ENCODE data around the gene RNF135. TPM values are rescaled to one million over a fixed set of nuclear protein-coding genes. Genes with fewer than 3 reads are reported as not detected.
"Not testable (repeated sequence)": the region's sequence is repeated elsewhere in the genome, so short reads cannot be mapped to it uniquely, and the experiment has no call there.

RNF135 gene
- total RNA-seq, 2 experiments from 2014 or later: 5.4 to 6.6 TPM

- ChIA-PET CTCF (interaction anchor here (1.2 kb wide), 1 partner anchor 290 kb away, joined by 3 read pairs; no protein-coding TSS in a partner anchor), POLR2A (no interaction called here)
- Mint-ChIP-seq H3K9me3 (no peaks in the 10 kb centered on the region), H3K27me3 (peaks cover 32% of the 10 kb centered on the region), H3K27ac (no peak overlapping the region), H3K4me1 (ENCODE audit: low read depth) (peaks cover 7% of the 10 kb centered on the region), H3K36me3 (ENCODE audit: low read depth) (no peaks in the 10 kb centered on the region), H3K4me3 (no peak overlapping the region)
- ATAC-seq: no peak
- intact Hi-C loops (cut with micrococcal nuclease): no loop called here
- TF ChIP-seq CTCF (IDR thresholded peaks at IDR 0.05): no peak
- DNase-seq: no peak
These were observed 44.3 kb upstream of the RNF135 start for GRCh38 chr17:30926516-30926915.

- H3K27ac Mint-ChIP-seq: no peak overlapping the region
- ChIA-PET POLR2A (no interaction called here), CTCF (no interaction called here)
- H3K4me3 Mint-ChIP-seq: no peak overlapping the region
- intact Hi-C loops (cut with micrococcal nuclease): no loop called here
- peaks cover 3% of the 10 kb centered on the region for H3K4me1 Mint-ChIP-seq (ENCODE audit: low read depth)
- DNase-seq: no peak
- H3K9me3 Mint-ChIP-seq: no peaks in the 10 kb centered on the region
- H3K27me3 Mint-ChIP-seq: peaks cover 25% of the 10 kb centered on the region
- H3K36me3 Mint-ChIP-seq (ENCODE audit: low read depth): no peaks in the 10 kb centered on the region
- TF ChIP-seq CTCF (IDR thresholded peaks at IDR 0.05): no peak
- no peak for ATAC-seq
These were observed 43.1 kb upstream of the RNF135 start for GRCh38 chr17:30927756-30928155.

- no peaks in the 10 kb centered on the region for H3K4me1 Mint-ChIP-seq (ENCODE audit: low read depth)
- CTCF ChIA-PET: no interaction called here
- TF ChIP-seq CTCF (IDR thresholded peaks at IDR 0.05): no peak
- peaks cover 20% of the 10 kb centered on the region for H3K27me3 Mint-ChIP-seq
- ATAC-seq (no peak), DNase-seq (no peak)
- no peaks in the 10 kb centered on the region for H3K36me3 Mint-ChIP-seq (ENCODE audit: low read depth)
- POLR2A ChIA-PET: no interaction called here
- no peak overlapping the region for H3K27ac Mint-ChIP-seq
- H3K4me3 Mint-ChIP-seq: no peak overlapping the region
- H3K9me3 Mint-ChIP-seq: no peaks in the 10 kb centered on the region
- intact Hi-C loops (cut with micrococcal nuclease): no loop called here
These were observed 42.3 kb upstream of the RNF135 start for GRCh38 chr17:30928584-30928983.

- Mint-ChIP-seq H3K36me3 (ENCODE audit: low read depth) (no peaks in the 10 kb centered on the region), H3K27me3 (peaks cover 17% of the 10 kb centered on the region), H3K9me3 (no peaks in the 10 kb centered on the region), H3K4me3 (no peak overlapping the region), H3K4me1 (ENCODE audit: low read depth) (no peaks in the 10 kb centered on the region), H3K27ac (no peak overlapping the region)
- intact Hi-C loops (cut with micrococcal nuclease): no loop called here
- no peak for TF ChIP-seq CTCF (IDR thresholded peaks at IDR 0.05)
- ChIA-PET POLR2A (no interaction called here), CTCF (no interaction called here)
- DNase-seq (no peak), ATAC-seq (no peak)
These were observed 41.7 kb upstream of the RNF135 start for GRCh38 chr17:30929081-30929633.

- peaks cover 13% of the 10 kb centered on the region for H3K27me3 Mint-ChIP-seq
- H3K36me3 Mint-ChIP-seq (ENCODE audit: low read depth); H3K27ac Mint-ChIP-seq; H3K4me1 Mint-ChIP-seq (ENCODE audit: low read depth); ATAC-seq; H3K4me3 Mint-ChIP-seq; DNase-seq; POLR2A ChIA-PET; H3K9me3 Mint-ChIP-seq; CTCF ChIA-PET; intact Hi-C loops (cut with micrococcal nuclease): not testable (repeated sequence)
These were observed 41.0 kb upstream of the RNF135 start for GRCh38 chr17:30929861-30930260.

- H3K27me3 Mint-ChIP-seq: peaks cover 12% of the 10 kb centered on the region
- no peaks in the 10 kb centered on the region for H3K4me1 Mint-ChIP-seq (ENCODE audit: low read depth)
- ChIA-PET CTCF (no interaction called here), POLR2A (no interaction called here)
- H3K4me3 Mint-ChIP-seq: no peak overlapping the region
- H3K27ac Mint-ChIP-seq: no peak overlapping the region
- intact Hi-C loops (cut with micrococcal nuclease): no loop called here
- ATAC-seq (no peak), DNase-seq (no peak)
- no peaks in the 10 kb centered on the region for H3K36me3 Mint-ChIP-seq (ENCODE audit: low read depth)
- TF ChIP-seq CTCF (IDR thresholded peaks at IDR 0.05): no peak
- no peaks in the 10 kb centered on the region for H3K9me3 Mint-ChIP-seq
These were observed 40.3 kb upstream of the RNF135 start for GRCh38 chr17:30930495-30930894.

- H3K9me3 Mint-ChIP-seq, CTCF ChIA-PET: not testable (repeated sequence)
- POLR2A ChIA-PET: interaction anchor here (0.6 kb wide), 1 partner anchor 137 kb away, joined by 3 read pairs; no protein-coding TSS in a partner anchor
These were observed 39.3 kb upstream of the RNF135 start for GRCh38 chr17:30931582-30931981.

More at GRCh38 chr17:30931582-30931981, 39.3 kb upstream of the RNF135 start:
- intact Hi-C loops (cut with micrococcal nuclease); H3K27ac Mint-ChIP-seq; DNase-seq; H3K36me3 Mint-ChIP-seq (ENCODE audit: low read depth); H3K4me1 Mint-ChIP-seq (ENCODE audit: low read depth); H3K27me3 Mint-ChIP-seq; ATAC-seq; H3K4me3 Mint-ChIP-seq: not testable (repeated sequence)

All from activated CD8-positive, alpha-beta T cell treated with anti-CD3 and anti-CD28 coated beads for 36 hours (primary cell).